ENCODE results near the gene CROCC2.

CROCC2 gene

GRCh38 chr2:240919161-240919781 is 13.1 kb downstream of the CROCC2 start:
- no peak for TF ChIP-seq ZFX (IDR thresholded peaks at IDR 0.05)
- no peak for TF ChIP-seq CTCF (conservative IDR thresholded peaks at IDR 0.05)
- no peak overlapping the region for H3K27ac ChIP-seq

GRCh38 chr2:240919786-240920782 is 13.9 kb downstream of the CROCC2 start:
- TF ChIP-seq ZFX (IDR thresholded peaks at IDR 0.05) = no peak
- TF ChIP-seq CTCF (conservative IDR thresholded peaks at IDR 0.05) = no peak
- H3K27ac ChIP-seq = no peak overlapping the region

- TF ChIP-seq CTCF (conservative IDR thresholded peaks at IDR 0.05) (no peak), ZFX (IDR thresholded peaks at IDR 0.05) (no peak)
These were observed 14.7 kb downstream of the CROCC2 start for GRCh38 chr2:240920783-240921231.

GRCh38 chr2:240921311-240921994 is 15.3 kb downstream of the CROCC2 start:
- TF ChIP-seq CTCF (conservative IDR thresholded peaks at IDR 0.05) (no peak), ZFX (IDR thresholded peaks at IDR 0.05) (no peak)
- no peak overlapping the region for H3K27ac ChIP-seq

More at GRCh38 chr2:240920783-240921231, 14.7 kb downstream of the CROCC2 start:
- no peak overlapping the region for H3K27ac ChIP-seq

GRCh38 chr2:240921995-240922244 is 15.8 kb downstream of the CROCC2 start:
- TF ChIP-seq ZFX (IDR thresholded peaks at IDR 0.05) = no peak
- TF ChIP-seq CTCF (conservative IDR thresholded peaks at IDR 0.05) = no peak
- H3K27ac ChIP-seq = no peak overlapping the region

DNA sequence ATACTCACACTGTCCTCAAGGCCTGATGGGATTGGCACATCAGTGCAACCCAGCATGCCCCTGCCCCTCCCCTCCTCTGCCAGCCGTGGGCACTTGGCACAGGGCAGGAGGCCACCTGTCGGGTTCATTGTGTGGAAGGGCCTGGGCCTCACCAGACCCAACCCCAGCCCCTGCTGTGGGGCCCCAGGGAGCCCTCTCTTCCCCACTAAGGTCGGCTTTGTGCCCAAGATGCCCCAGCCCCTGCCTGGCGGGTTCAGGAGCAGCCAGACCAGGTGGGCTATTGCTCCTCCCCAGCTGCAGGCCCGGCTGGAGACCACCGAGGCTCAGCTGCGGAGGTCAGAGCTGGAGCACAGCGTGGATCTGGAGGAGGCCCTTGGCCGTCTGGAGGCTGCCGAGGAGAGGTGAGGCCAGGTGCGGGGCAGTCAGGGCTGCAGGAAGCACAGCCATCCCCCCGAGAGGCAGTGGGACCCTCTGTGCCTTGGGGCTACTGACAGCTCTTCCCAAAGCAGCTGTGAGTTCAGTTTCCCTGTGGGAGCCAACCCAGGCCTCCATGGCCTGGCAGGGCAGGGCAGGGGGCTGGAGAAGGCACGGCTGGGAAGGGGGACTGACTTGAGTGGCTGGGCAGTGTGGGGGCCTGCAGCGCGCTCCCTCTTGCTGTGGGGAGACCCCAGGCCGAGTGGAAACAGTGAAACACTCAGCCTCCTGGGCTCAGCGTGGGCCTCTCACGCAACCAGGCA is 16.3 kb downstream of the CROCC2 start:
- TF ChIP-seq CTCF (conservative IDR thresholded peaks at IDR 0.05) (no peak), ZFX (IDR thresholded peaks at IDR 0.05) (no peak)
- H3K27ac ChIP-seq = no peak overlapping the region
